ENCODE results near the gene FUOM. TPM values are rescaled to one million over a fixed set of nuclear protein-coding genes. Genes with fewer than 3 reads are reported as not detected.

The FUOM gene
- total and polyA plus RNA-seq, 2 experiments from 2014 or later = 30.8 to 33.9 TPM

GRCh38 chr10:133357285-133358161, at the start of gene FUOM (continued):
- TF ChIP-seq ETS1 (IDR thresholded peaks at IDR 0.05) = peak; percentile 7; the same call in 1 of the 2 replicates

DNA sequence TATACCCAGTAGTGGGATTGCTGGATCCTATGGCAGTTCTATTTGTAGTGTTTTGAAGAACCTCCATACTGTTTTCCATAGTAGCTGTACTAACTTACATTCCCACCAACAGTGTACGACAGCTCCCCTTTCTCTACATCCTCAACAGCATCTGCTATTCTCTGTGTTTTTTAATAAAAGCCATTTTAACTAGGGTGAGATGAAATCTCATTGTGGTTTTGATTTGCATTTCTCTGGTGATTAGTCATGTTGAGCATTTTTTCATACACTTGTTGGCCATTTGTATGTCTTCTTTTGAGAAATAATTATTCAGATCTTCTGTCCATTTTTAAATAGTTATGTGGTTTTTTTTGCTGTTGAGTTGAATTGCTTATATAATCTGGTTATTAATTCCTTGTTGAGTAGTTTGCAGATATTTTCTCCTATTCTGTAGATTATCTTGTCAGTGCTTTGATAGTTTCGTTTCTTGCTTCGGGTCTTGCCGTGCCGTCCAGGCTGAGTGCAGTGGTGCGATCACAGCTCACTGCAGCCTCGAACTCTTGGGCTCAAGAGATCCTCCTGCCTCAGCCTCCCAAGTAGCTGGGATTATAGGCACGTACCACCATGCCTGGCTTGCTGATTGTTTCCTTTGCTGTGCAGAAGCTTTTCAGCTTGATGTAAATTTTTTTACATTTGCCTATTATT, 48.2 kb upstream of the FUOM start:
- Histone ChIP-seq H3K27ac (ENCODE audit: low read depth) (no peak overlapping the region), H3K79me2 (replicated peaks; ENCODE audit: insufficient read depth) (peaks cover 66% of the 10 kb centered on the region), H3F3A (replicated peaks; ENCODE audit: low read depth) (no peaks in the 10 kb centered on the region), H3K36me3 (ENCODE audit: insufficient read depth) (peaks cover 14% of the 10 kb centered on the region; the same call in 1 of the 2 replicates), H3K4me2 (no peak overlapping the region), H3K4me1 (ENCODE audit: insufficient read depth) (no peaks in the 10 kb centered on the region), H3K9me2 (ENCODE audit: insufficient read depth) (no peaks in the 10 kb centered on the region), H3K27me3 (ENCODE audit: insufficient read depth) (no peaks in the 10 kb centered on the region), H3K4me3 (no peak overlapping the region), H2AFZ (no peak overlapping the region), H4K20me1 (replicated peaks; ENCODE audit: insufficient read depth) (peaks cover 32% of the 10 kb centered on the region)
- peaks cover 3% of the 10 kb centered on the region for H3K27me3 Mint-ChIP-seq (ENCODE audit: insufficient read depth, low read depth, poor library complexity)
- no peak for TF ChIP-seq ZNF331 (CRISPR knock-in tag; IDR thresholded peaks at IDR 0.05; ENCODE audit: low read depth)
- TF ChIP-seq ZNF462 (CRISPR knock-in tag; IDR thresholded peaks at IDR 0.05) = no peak
- no peak for TF ChIP-seq ZNF114 (CRISPR knock-in tag; IDR thresholded peaks at IDR 0.05)
- TF ChIP-seq EZH2phosphoT487 (IDR thresholded peaks at IDR 0.05; ENCODE audit: unreplicated experiment) = no peak
- no peak for TF ChIP-seq CTCF (conservative IDR thresholded peaks at IDR 0.05; ENCODE audit: low read depth in 2 of 2)
- no peak for TF ChIP-seq JUNB (IDR thresholded peaks at IDR 0.05; ENCODE audit: unreplicated experiment)
- H3K9me3 Mint-ChIP-seq = no peaks in the 10 kb centered on the region; the same call in 1 of the 3 replicates
- ATAC-seq (no peak), DNase-seq (ENCODE audit: low spot score) (no peak)
- peaks cover 85% of the 10 kb centered on the region for H3K36me3 Mint-ChIP-seq (ENCODE audit: low read depth)
- no peak overlapping the region for H3K4me3 Mint-ChIP-seq
- H3K4me1 Mint-ChIP-seq = no peaks in the 10 kb centered on the region
- no peak overlapping the region for H3K27ac Mint-ChIP-seq

Data from GM23338 (cell line).